Activated CD8-positive, alpha-beta memory T cell treated with anti-CD3 and anti-CD28 coated beads, Interleukin-2, amount 50 U/mL, for 1 hour (primary cell): ENCODE results near the gene INAFM2.

ENCODE experiments used
- DNase-seq: peaks from one replicate; pipeline ENCODE4 v3.0.0-alpha.2; 2020; ENCODE audit errors: extremely low read depth

The INAFM2 gene

GRCh38 chr15:40323239-40323952 lies at the start of gene INAFM2:
Gene INAFM2 (plus strand): TSS chr15:40323692. CDS start chr15:40324056, 364 bp downstream.
- DNase-seq: peak; percentile 69

DNA sequence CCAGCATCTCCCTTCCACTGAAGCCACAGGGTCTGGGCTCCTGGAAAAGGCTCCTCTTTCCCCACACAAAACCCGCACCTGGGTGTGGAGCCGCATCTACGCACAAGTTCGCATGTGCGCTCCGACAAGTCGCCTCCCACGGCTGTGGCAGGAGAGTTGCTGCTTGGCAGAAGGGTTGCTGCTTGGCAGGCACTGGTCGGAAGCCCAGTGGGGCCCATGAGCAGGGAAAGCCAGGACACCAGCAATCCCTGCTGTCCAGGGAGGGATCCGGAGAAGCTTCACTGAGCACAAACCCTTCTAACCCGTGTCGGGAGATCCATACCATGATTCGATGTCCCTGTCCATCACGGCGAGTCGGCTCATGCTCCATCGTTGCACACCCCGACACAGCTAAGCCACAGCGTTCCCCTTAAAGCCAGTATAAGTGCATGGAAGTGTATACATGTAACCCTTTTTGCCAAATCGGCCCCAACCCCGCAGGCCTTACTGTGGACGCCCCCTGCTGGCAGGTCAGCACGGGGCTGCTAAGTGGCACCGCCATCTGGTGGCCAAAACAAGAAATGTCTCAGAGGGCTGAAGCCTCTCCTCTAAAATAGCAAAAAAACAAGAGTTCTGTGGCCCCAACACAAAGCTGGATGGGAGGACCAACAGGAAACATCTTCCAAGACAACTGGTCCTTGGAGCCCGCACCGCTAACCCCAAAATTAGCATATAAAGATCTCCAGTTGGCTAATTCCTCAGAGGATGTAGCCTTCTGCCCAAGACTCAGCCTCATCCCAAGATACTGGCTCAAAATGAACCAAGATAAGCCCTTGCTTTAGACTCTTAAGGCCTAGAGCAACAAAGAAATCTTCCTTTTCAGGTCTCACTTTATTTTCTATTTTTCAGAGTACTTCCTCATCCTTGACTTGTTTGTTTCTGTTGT lies 48.9 kb upstream of the INAFM2 start:
- DNase-seq: peak; percentile 78

DNA sequence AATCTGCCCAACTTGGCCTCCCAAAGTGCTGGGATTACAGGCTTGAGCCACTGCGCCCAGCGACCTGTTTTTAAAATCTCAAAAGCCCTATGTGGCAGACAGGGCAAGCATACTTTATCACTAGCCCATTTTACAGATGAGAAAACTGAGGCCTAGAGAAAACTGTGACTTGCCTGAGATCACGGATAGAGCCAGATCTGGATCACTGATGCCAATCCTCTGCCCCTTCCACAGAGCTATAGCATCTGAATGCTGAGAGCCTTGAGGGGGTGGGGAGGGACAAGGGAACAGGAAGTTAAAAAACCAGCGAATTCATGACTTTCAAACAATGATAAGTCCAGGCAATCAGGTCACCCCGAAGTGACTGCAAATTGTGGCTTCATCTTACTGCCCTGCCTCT lies 48.0 kb upstream of the INAFM2 start:
- no peak for DNase-seq

DNA sequence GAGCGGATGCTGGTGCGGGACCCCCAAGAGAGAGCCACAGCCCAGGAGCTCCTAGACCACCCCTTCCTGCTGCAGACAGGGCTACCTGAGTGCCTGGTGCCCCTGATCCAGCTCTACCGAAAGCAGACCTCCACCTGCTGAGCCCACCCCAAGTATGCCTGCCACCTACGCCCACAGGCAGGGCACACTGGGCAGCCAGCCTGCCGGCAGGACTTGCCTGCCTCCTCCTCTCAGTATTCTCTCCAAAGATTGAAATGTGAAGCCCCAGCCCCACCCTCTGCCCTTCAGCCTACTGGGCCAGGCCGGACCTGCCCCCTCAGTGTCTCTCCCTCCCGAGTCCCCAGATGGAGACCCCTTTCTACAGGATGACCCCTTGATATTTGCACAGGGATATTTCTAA lies 47.5 kb upstream of the INAFM2 start:
- DNase-seq: no peak

DNA sequence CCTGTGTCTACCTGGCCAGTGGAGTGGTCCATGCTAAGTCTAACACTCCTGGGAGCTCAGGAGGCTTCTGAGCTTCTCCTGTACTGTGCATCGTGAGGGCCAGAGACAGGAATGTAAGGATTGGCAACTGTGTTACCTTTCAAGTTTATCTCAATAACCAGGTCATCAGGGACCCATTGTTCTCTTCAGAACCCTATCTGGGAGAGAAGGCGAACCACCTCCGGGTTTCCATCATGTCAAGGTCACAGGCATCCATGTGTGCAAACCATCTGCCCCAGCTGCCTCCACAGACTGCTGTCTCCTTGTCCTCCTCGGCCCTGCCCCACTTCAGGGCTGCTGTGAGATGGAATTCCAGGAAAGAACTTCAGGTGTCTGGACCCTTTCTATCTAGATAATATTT lies 46.6 kb upstream of the INAFM2 start:
- no peak for DNase-seq

DNA sequence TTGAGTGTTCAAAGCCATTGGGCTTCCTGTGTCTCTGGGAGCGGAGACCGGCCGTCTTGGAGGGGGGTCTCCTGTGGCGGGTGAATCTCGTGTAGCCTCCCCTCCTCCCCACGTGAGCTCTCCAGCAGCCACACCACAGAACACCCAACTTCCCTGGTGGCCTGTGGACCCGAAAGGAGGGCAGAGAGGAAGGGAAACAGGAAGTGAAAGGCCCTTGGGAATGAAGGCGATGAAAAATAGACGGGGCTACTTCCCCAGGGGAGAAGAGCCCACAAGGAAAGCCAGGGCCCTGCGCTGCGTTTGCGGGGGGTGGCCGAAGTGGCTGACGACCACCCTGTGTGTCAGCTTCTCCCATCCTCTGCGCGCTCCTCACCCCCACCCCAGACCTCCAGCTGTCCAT lies 46.0 kb upstream of the INAFM2 start:
- no peak for DNase-seq

GRCh38 chr15:40278026-40278425 lies 45.5 kb upstream of the INAFM2 start:
- no peak for DNase-seq

DNA sequence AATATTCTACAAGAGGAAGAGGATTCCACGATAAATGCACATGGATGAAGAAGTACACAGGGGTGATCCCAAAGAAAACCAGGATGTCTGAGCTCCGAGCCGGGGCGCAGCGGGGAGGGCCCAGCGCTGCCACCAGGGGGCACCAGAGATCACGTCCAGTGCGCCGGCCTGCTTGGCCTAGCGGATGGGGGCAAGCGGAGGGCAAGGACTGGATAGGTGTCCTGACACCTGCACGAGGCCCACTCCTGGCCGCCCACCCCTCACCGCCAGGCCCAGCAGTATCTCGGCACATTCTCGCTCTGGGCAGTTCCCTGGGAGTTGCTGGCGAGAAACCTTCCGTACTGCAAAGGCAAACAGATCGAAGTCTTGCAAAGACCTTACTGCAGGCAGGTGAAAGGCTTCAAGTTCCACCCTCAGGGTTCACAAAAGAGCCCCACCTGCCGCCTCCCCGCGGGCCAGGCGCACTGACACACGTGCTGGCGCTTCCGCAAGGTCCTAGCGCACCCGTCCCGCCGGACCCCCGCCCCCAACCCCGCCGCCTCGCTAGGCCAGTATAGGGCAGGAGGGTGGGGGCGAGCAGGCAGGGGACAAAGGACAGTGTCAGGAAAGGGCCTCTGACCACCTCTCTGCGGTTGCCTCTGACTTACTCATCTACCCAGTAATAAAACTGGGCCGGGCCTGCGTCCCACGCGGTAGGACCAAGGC lies 43.9 kb upstream of the INAFM2 start:
- DNase-seq: no peak

GRCh38 chr15:40280260-40281056 lies 43.0 kb upstream of the INAFM2 start:
- DNase-seq: no peak

DNA sequence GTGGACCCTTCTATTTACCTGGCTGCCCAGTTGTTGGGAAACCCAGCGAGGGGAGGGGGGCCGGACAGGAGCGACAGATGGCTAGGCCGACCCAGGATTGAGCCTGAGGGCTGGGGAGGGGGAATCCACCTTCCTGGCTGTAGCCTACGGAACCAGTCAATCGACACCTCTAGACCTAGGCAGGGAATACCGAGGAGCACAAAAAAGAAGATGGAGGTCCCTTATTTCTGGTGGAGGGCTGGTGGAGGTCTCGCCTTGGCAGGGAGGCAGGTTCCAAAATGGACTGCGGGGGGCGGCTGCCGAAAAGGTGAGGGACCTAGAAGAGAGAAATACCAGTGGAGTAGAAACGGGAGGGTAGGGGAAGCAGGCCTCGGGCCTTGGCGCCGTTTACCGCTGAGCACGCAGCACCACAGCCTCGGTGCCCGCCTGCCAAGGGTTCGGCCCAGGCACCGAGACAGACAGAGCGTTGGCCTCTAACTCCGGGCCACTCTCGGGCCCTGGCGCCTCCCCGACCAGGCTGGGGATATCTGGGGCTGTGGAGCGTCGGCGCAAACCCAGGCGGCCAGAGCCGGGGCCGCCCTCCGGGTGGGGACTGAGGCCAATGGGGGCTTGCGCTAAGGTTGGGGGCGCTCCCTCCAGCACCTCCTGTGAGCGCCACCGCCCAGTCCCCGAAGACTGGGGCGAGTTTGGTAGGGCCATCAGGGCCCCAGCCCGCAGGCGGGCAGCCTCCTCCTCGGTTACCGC lies 42.3 kb upstream of the INAFM2 start:
- no peak for DNase-seq

GRCh38 chr15:40281801-40282146 lies 41.7 kb upstream of the INAFM2 start:
- DNase-seq: no peak

DNA sequence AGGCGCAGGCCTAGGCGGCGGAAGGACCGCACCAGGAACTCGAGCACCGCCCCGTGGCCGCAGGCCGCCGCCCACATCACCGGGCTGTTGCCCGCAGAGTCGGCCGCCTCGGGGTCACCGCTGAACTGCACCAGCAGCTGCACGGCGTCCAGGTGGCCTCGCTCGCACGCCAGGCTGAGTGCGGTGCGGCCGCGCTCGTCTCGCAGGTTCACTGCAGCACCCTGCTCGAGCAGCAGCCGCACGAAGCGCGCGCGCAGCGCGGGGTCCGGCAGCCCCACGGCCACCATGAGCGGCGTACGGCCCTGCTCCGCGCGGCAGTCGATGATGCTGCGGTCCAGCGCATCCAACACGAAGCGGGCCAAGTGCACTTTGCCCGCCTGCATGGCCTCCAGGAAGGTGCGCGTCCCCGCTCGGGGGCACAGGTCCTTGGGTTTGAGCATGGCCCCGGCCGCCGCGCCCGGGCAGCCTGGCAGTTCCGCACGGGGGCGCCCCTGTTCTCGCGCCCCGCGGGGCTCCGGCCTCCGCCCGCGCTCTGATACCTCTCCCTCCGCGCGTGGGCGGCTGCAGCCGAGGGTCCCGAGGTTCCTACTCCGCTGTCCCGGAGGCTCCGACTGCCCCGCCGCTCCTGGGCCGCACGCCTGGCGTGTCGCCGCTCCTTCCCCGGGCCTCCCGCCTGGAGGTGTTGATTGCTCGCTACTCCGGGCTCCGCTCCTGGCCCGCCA lies 41.2 kb upstream of the INAFM2 start:
- no peak for DNase-seq

DNA sequence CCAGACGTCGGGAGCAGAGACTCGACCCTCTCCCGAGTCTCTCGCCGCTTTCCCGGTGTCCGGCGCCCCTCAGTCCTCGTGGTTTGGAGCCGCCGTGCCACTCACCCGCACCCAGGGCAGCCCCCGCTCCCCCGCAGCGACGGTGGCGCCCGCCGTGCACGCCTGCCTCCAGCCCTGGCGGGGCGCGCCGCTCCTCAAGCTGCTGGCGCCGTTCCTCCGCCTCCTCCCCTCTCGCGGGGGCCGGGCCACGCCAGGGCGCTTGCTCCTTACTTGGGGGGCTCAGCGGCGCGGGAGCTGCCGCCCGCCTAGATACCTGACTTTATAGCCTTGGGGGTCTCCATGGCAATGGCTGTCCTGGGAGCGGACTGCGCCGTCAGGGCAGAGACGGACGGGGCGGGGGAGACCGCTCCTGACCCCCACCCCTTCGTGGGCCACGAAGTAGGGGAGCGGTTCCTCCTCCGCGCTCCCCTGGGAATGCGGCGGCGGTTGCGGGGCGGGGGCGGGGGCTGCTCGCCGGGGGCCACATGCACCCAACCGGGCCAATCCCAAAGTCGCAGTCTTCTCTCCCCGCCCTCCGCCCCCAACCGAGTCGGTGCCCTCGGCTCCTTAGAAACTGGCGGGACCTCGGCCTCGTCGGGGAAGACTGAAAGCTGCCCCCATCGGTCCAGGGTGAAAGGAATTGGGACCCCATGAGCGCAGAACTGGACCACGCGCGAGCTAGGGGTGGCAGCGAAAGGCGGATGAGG lies 40.5 kb upstream of the INAFM2 start, which contains the start of gene ANKRD63:
TSS of gene ANKRD63 (minus strand) at position 196 of the 746 bp plus-strand sequence. CDS start 478 bp downstream, outside the sequence.
- no peak for DNase-seq

- DNase-seq: no peak
Observed at GRCh38 chr15:40283615-40284300, 39.7 kb upstream of the INAFM2 start.

DNA sequence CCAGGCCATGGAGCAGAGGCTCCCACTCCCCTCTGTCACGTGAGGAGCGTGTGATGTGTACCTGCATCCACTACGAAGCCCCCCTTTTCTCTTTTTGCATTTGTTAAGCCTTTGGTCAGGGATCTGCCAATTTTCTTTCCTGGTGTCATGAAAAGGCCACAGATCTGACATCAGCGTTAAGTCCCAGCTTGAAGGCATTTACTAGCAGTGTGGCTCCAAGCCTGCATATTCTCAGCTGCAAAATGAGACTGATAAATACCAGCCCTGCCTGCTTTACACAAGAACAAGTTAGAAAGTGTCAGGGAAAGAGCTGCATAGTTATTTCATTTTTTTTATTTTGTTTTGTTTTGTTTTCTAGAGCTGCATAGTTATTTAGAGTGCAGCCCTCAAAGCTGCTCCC lies 38.3 kb upstream of the INAFM2 start:
- DNase-seq: no peak

DNA sequence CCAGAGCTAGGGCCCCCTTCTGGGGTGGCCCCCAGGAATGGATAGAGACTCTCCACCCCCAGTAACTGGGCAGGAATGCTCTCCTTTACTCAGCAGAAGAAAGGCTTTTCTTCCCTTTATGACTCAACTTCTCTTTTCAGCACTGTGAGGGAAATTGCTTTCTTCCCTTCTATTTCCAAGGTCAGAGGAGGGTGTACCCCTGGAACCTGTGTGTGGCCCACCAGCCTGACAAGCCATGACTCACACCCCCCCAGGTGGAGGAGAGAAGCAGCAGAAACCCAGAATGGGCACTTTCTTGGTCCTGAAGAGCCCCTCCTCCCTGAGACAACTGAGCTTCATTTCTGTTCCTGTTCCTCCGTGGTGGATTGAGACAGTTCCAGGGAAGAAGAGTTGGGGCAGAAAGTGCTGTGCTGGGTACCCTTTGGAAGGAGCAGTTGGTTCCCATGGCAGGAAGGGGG lies 37.9 kb upstream of the INAFM2 start:
- no peak for DNase-seq

DNA sequence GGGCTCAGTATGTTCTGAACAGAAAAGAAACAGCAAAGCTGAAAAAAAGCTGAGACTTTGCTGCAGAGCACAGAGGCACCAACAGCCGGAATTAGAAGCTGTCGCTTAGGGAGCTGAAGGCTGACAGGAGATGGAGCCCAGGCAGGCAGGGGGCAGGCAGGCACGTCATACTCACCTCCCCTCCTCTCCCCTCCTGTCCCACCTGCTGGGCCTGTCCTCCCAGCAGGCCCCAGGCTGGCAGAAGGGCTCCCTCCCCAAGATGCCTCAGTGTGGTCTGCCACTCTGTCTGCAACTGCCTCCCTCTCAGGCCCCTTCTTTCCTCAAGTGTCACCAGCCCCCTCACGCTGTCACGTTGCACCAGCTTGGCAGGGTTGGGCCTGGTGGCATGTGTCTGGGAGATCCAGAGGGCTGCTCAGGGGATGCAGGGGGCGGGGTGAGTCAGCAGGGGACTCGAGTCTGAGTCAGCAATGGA lies 37.4 kb upstream of the INAFM2 start:
- no peak for DNase-seq

DNA sequence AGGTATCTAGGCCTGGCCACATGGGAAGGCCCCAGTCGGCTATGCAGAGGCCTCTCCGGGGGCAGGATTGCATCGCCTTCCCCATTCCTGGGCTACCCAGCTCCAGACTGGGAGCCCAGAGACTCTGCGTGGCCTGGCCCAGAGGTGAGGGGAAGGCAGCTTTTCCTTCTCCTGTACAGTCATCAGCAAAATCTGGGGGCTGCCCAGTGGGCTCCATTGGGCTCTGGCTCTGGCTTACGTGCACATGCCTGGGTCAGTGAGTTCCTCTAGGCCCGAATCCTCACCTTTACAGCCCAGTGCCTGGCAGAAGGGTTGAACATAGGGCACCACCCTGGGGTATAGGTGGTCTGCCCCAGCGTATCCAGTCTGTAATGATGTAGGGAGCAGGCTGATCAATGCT lies 36.7 kb upstream of the INAFM2 start:
- no peak for DNase-seq

DNA sequence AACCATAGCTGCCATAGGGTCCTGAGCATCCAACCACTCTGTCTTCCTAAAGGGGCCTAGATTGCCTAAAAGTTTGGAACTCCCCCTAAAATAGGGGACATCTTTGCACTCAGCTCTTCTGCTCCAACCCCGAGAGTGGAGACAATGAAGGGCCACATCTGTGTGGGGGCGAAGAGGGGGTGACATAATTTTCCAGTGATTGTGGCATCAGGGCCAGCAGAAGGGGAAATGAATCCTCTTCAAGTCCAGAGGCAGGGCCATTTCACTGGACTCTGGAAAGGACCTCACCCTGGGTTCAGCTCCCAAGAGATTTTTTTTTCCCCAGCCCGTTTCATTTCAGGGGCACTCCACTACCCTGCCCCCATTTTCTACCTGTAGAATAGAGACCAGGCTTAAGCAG lies 36.0 kb upstream of the INAFM2 start:
- DNase-seq: no peak
